ENCODE measurements around the gene ABHD10. TPM values are rescaled to one million over a fixed set of nuclear protein-coding genes. Genes with fewer than 3 reads are reported as not detected.
"Not testable (repeated sequence)": the region's sequence is repeated elsewhere in the genome, so short reads cannot be mapped to it uniquely, and the experiment has no call there.

Gene ABHD10
- total RNA-seq, 1 experiment from 2014 or later: 21.8 TPM

- H3K27ac ChIP-seq (ENCODE audit: insufficient read length, low read depth, low read length): no peak overlapping the region
- TF ChIP-seq CTCF (conservative IDR thresholded peaks at IDR 0.05): no peak
- no peak overlapping the region for H2BK12ac ChIP-seq (ENCODE audit: insufficient read length, low read depth, low read length)
- no peak overlapping the region for H3K14ac ChIP-seq (ENCODE audit: insufficient read depth, low read length)
- no peaks in the 10 kb centered on the region for H3K9me3 ChIP-seq (ENCODE audit: control insufficient read depth, low read depth, low read length)
- Mint-ChIP-seq H3K9me3 (peaks cover 32 to 38% of the 10 kb centered on the region in 2 experiments), H3K4me3 (no peak overlapping the region), H3K4me1 (peaks cover 5 to 12% of the 10 kb centered on the region in 2 experiments; a peak in 3 of 4 replicates), H3K27ac (no peak overlapping the region), H3K27me3 (ENCODE audit: low read depth) (no peaks in the 10 kb centered on the region), H3K36me3 (ENCODE audit: insufficient read depth in 1 of 3, low read depth in 3 of 3) (peaks cover 16 to 31% (median 22%) of the 10 kb centered on the region in 3 experiments)
- H2BK20ac ChIP-seq (ENCODE audit: low read depth, low read length, poor library complexity, severe bottlenecking): no peak overlapping the region
- DNase-seq: no peak
- no peak overlapping the region for H2BK5ac ChIP-seq (ENCODE audit: insufficient read length, low read length)
- H3K18ac ChIP-seq (ENCODE audit: insufficient read length, low read depth, low read length): no peak overlapping the region
- no peaks in the 10 kb centered on the region for H3K4me1 ChIP-seq (ENCODE audit: insufficient read depth, low read length)
- no peak overlapping the region for H3T11ph ChIP-seq (ENCODE audit: low read length)
- no peak overlapping the region for H3K4me2 ChIP-seq (ENCODE audit: insufficient read depth, insufficient read length, low read length)
- H2AFZ ChIP-seq (ENCODE audit: low read length): no peak overlapping the region
- WGBS (ENCODE audit: extremely low coverage, insufficient read length, low lambda C conversion rate): no CpG with 5 or more reads among the region's 3 CpGs
- H3K4ac ChIP-seq (ENCODE audit: low read depth, low read length): no peak overlapping the region
- H3K79me2 ChIP-seq (ENCODE audit: insufficient read depth, low read length): no peaks in the 10 kb centered on the region
- no peak overlapping the region for H2BK120ac ChIP-seq (ENCODE audit: low read depth, low read length, poor library complexity, severe bottlenecking)
- no peak overlapping the region for H4K8ac ChIP-seq (replicated peaks; ENCODE audit: insufficient read length, low read depth, low read length)
- H3K9ac ChIP-seq (ENCODE audit: extremely low read depth, insufficient read length, low read length): no peak overlapping the region
- H3K27me3 ChIP-seq (ENCODE audit: insufficient read depth, low read length): no peaks in the 10 kb centered on the region
- no peak overlapping the region for H4K5ac ChIP-seq (ENCODE audit: insufficient read length, low read depth, low read length)
- no peaks in the 10 kb centered on the region for H3K23me2 ChIP-seq (ENCODE audit: insufficient read length, low read depth, low read length, poor library complexity, severe bottlenecking)
- no peak overlapping the region for H4K91ac ChIP-seq (ENCODE audit: insufficient read length, low read depth, low read length)
- no peak overlapping the region for H3K56ac ChIP-seq (ENCODE audit: insufficient read length, low read depth, low read length)
- H3K79me1 ChIP-seq (ENCODE audit: insufficient read depth, low read depth, low read length, poor library complexity, severe bottlenecking): no peaks in the 10 kb centered on the region
- no peaks in the 10 kb centered on the region for H4K20me1 ChIP-seq (ENCODE audit: control insufficient read depth, insufficient read depth, insufficient read length)
- H2AK5ac ChIP-seq (ENCODE audit: insufficient read length, low read length): no peak overlapping the region
- no peak overlapping the region for H3K23ac ChIP-seq (ENCODE audit: insufficient read length, low read depth, low read length)
- H2BK15ac ChIP-seq (ENCODE audit: low read depth, low read length): no peak overlapping the region
Observed at GRCh38 chr3:112035241-112035640, 56.4 kb downstream of the ABHD10 start.

- not testable (repeated sequence) for H3K56ac ChIP-seq (ENCODE audit: insufficient read length, low read depth, low read length); H3K27ac Mint-ChIP-seq; H3K4ac ChIP-seq (ENCODE audit: low read depth, low read length); H4K5ac ChIP-seq (ENCODE audit: insufficient read length, low read depth, low read length); H2AK5ac ChIP-seq (ENCODE audit: insufficient read length, low read length); H4K20me1 ChIP-seq (ENCODE audit: control insufficient read depth, insufficient read depth, insufficient read length); H3K4me2 ChIP-seq (ENCODE audit: insufficient read depth, insufficient read length, low read length); H3K23me2 ChIP-seq (ENCODE audit: insufficient read length, low read depth, low read length, poor library complexity, severe bottlenecking); H3K9ac ChIP-seq (ENCODE audit: extremely low read depth, insufficient read length, low read length); H3K4me3 Mint-ChIP-seq; DNase-seq; H4K91ac ChIP-seq (ENCODE audit: insufficient read length, low read depth, low read length); H2BK15ac ChIP-seq (ENCODE audit: low read depth, low read length); H2BK120ac ChIP-seq (ENCODE audit: low read depth, low read length, poor library complexity, severe bottlenecking); H3K4me1 ChIP-seq (ENCODE audit: insufficient read depth, low read length); H3K18ac ChIP-seq (ENCODE audit: insufficient read length, low read depth, low read length); H3T11ph ChIP-seq (ENCODE audit: low read length); H3K9me3 ChIP-seq (ENCODE audit: control insufficient read depth, low read depth, low read length); H3K79me1 ChIP-seq (ENCODE audit: insufficient read depth, low read depth, low read length, poor library complexity, severe bottlenecking); H2AFZ ChIP-seq (ENCODE audit: low read length); H3K27me3 ChIP-seq (ENCODE audit: insufficient read depth, low read length); H3K27ac ChIP-seq (ENCODE audit: insufficient read length, low read depth, low read length); H4K8ac ChIP-seq (replicated peaks; ENCODE audit: insufficient read length, low read depth, low read length); H3K23ac ChIP-seq (ENCODE audit: insufficient read length, low read depth, low read length); H3K79me2 ChIP-seq (ENCODE audit: insufficient read depth, low read length); H2BK5ac ChIP-seq (ENCODE audit: insufficient read length, low read length); H2BK12ac ChIP-seq (ENCODE audit: insufficient read length, low read depth, low read length); H2BK20ac ChIP-seq (ENCODE audit: low read depth, low read length, poor library complexity, severe bottlenecking); H3K27me3 Mint-ChIP-seq (ENCODE audit: low read depth); H3K14ac ChIP-seq (ENCODE audit: insufficient read depth, low read length)
- Mint-ChIP-seq H3K36me3 (ENCODE audit: insufficient read depth in 1 of 3, low read depth in 3 of 3) (peaks cover 16 to 29% (median 21%) of the 10 kb centered on the region in 3 experiments), H3K9me3 (peaks cover 30 to 36% of the 10 kb centered on the region in 2 experiments), H3K4me1 (peaks cover 17 to 27% of the 10 kb centered on the region in 2 experiments)
- WGBS (ENCODE audit: extremely low coverage, insufficient read length, low lambda C conversion rate): no CpG with 5 or more reads among the region's 4 CpGs
Observed at GRCh38 chr3:112037194-112037593, 58.4 kb downstream of the ABHD10 start.
